Tibial nerve (tissue), 4 donors: ENCODE measurements around the gene SAXO2. TPM values are rescaled to one million over a fixed set of nuclear protein-coding genes. Genes with fewer than 3 reads are reported as not detected.
"Not testable (repeated sequence)": the region's sequence is repeated elsewhere in the genome, so short reads cannot be mapped to it uniquely, and the experiment has no call there.

Source experiments
- DNase-seq, 2 donors: peaks; one replicate each; pipeline ENCODE4 v3.0.0-alpha.2; 2019; ENCODE audit warnings: low spot score in 2 of 2
- H3K27ac ChIP-seq, 4 donors: fragments of 200-600 bp; sonication (generic) in 3 of 4; one replicate each; pipeline ENCODE4 v1.5.1; 2017 to 2019; ENCODE audit warnings: mild to moderate bottlenecking in 1 of 4
- H3K27me3 ChIP-seq, 2 donors: fragments of 200-600 bp; sonication (generic) in 1 of 2; one replicate each; pipeline versions ENCODE4 v1.5.1 to v1.6.0; 2017 to 2019
- H3K36me3 ChIP-seq, 3 donors: fragments of 200-600 bp; sonication (generic); one replicate each; pipeline ENCODE4 v1.5.1; 2018 to 2019
- H3K4me1 ChIP-seq, 4 donors: fragments of 200-600 bp; sonication (generic) in 3 of 4; one replicate each; pipeline ENCODE4 v1.5.1; 2017 to 2019
- H3K4me3 ChIP-seq, 4 donors: fragments of 200-600 bp; sonication (generic) in 3 of 4; one replicate each; pipeline ENCODE4 v1.5.1; 2017 to 2019; ENCODE audit warnings: mild to moderate bottlenecking in 1 of 4, moderate library complexity in 1 of 4
- H3K9me3 ChIP-seq, 4 donors: fragments of 200-600 bp; sonication (generic) in 3 of 4; one replicate each; pipeline ENCODE4 v1.5.1; 2017 to 2019
- EP300 ChIP-seq, 2 donors: sonication (generic); formaldehyde crosslinking; IDR thresholded peaks; one replicate each; pipeline ENCODE4 v1.6.1; 2017; ENCODE audit warnings: antibody characterized with exemption in 2 of 2, mild to moderate bottlenecking in 1 of 2
- POLR2A ChIP-seq, 2 donors: fragments of 450-650 bp; IDR thresholded peaks; one replicate each; pipeline ENCODE4 v1.6.1; 2017; ENCODE audit warnings: antibody characterized with exemption in 2 of 2, mild to moderate bottlenecking in 2 of 2, moderate library complexity in 2 of 2
- WGBS, 2 donors: methylation state at CpG; one replicate each; pipeline ENCODE4 v1.1.5; 2018; 5-methylcytosine and 5-hydroxymethylcytosine counted together
- total RNA-seq, 4 donors: library from RNA; depleted of rRNA; stranded (reverse); fragments of >200 nt; gene quantifications; one replicate each; pipeline ENCODE4 v1.1.0, GENCODE V29; 2016
- TF ChIP-seq, protein P1 (sequence below), 5 experiments: fragments of 200-600 bp in 3 of 5; fragments of 450-650 bp in 2 of 5; sonication (generic) in 3 of 5; IDR thresholded peaks; one replicate each; pipeline ENCODE4 v1.5.1; 2016 to 2019; ENCODE audit warnings: antibody characterized with exemption in 5 of 5, mild to moderate bottlenecking in 3 of 5, moderate library complexity in 2 of 5

SAXO2 gene
- total RNA-seq, 4 donors from 2014 or later: 0.78 to 2.6 (median 1.5) TPM; not detected in 1

DNA sequence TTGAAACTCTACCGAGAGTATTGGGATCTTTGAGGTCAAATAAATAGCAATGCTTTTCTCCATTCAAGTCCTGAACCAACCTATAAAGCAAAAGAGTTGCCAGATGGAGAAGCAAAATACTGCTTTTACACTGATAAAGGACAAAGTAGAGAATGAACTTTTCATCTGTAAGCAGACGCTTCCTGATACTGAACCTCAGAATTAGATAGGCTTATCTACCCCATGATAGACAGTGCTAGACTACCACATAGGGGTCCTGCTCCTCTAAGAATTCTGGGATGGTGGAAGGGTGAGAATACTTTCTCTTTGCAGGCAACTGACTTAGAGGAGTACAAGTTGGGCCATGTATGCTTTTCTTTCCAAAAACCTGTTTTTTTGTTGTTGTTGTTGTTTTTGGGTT lies 9.5 kb downstream of the SAXO2 start:
- peaks cover 0 to 16% (median 0%) of the 10 kb centered on the region in 4 donors for H3K9me3 ChIP-seq
- WGBS, 2 donors: 66 to 71% methylated on average over 2 of the region's 2 CpGs
- no peaks in the 10 kb centered on the region for H3K4me1 ChIP-seq
- no peak overlapping the region for H3K4me3 ChIP-seq
- H3K27ac ChIP-seq: no peak overlapping the region
- H3K36me3 ChIP-seq: peaks cover 0 to 5% (median 0%) of the 10 kb centered on the region in 3 donors
- no peak for TF ChIP-seq POLR2A (IDR thresholded peaks at IDR 0.05)
- no peak for TF ChIP-seq EP300 (IDR thresholded peaks at IDR 0.05)
- TF ChIP-seq, protein P1, sequence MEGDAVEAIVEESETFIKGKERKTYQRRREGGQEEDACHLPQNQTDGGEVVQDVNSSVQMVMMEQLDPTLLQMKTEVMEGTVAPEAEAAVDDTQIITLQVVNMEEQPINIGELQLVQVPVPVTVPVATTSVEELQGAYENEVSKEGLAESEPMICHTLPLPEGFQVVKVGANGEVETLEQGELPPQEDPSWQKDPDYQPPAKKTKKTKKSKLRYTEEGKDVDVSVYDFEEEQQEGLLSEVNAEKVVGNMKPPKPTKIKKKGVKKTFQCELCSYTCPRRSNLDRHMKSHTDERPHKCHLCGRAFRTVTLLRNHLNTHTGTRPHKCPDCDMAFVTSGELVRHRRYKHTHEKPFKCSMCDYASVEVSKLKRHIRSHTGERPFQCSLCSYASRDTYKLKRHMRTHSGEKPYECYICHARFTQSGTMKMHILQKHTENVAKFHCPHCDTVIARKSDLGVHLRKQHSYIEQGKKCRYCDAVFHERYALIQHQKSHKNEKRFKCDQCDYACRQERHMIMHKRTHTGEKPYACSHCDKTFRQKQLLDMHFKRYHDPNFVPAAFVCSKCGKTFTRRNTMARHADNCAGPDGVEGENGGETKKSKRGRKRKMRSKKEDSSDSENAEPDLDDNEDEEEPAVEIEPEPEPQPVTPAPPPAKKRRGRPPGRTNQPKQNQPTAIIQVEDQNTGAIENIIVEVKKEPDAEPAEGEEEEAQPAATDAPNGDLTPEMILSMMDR (IDR thresholded peaks at IDR 0.05): no peak
- no peaks in the 10 kb centered on the region for H3K27me3 ChIP-seq
- no peak for DNase-seq

DNA sequence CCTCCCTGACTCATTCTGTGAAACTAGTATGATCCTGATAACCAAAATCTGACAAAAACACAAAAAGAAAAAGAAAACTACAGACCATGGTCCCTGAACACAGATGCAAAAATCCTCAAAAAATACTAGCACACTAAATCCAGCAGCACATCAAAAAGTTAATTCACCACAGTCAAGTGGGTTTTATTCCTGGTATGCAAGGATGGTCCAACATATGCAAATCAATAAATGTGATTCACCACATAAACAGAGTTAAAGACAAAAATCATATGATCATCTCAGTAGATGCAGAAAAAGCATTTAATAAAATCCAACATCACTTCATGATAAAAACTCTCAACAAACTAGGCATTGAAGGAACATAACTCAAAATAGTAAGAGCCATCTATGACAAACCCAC lies 12.8 kb downstream of the SAXO2 start:
- Histone ChIP-seq H3K27me3 (no peaks in the 10 kb centered on the region), H3K27ac (no peak overlapping the region), H3K4me1 (no peaks in the 10 kb centered on the region), H3K4me3 (no peak overlapping the region), H3K36me3 (peaks cover 0 to 5% (median 0%) of the 10 kb centered on the region in 3 donors), H3K9me3 (peaks cover 0 to 27% (median 0%) of the 10 kb centered on the region in 4 donors)
- DNase-seq: no peak
- TF ChIP-seq POLR2A (IDR thresholded peaks at IDR 0.05) (no peak), EP300 (IDR thresholded peaks at IDR 0.05) (no peak)
- TF ChIP-seq, protein P1 (IDR thresholded peaks at IDR 0.05): no peak

DNA sequence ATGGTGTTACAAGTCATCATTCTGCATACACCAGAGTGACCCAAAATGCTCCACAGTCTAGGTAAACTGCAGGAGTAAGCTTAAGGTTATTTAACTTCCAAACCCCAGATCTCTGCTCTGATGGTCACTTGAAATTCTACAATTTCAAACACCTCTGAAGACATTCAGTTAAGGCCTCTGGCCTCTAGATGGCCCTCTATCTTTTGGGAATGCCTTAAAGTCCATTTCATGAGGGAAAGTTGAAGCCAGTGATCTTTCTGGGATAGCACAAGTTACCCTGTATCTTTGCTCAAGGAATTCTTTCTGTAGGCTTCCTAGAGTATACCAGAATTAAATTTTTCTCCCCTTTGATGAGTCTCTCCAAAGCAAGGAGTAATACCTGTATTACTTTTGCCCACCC lies 18.7 kb downstream of the SAXO2 start:
- not testable (repeated sequence) for H3K27ac ChIP-seq, H3K4me1 ChIP-seq, H3K4me3 ChIP-seq, H3K27me3 ChIP-seq, H3K36me3 ChIP-seq, DNase-seq
- H3K9me3 ChIP-seq: peaks cover 0 to 20% (median 0%) of the 10 kb centered on the region in 4 donors

- not testable (repeated sequence) for H3K27ac ChIP-seq, H3K27me3 ChIP-seq, H3K9me3 ChIP-seq, H3K4me1 ChIP-seq, H3K4me3 ChIP-seq, H3K36me3 ChIP-seq, DNase-seq
- WGBS, 2 donors: 75 to 88% methylated on average over 4 of the region's 4 CpGs
These were observed 19.8 kb downstream of the SAXO2 start for GRCh38 chr15:82282386-82282785.

- H3K4me1 ChIP-seq, H3K9me3 ChIP-seq, H3K4me3 ChIP-seq, H3K27ac ChIP-seq, H3K36me3 ChIP-seq, DNase-seq, H3K27me3 ChIP-seq: not testable (repeated sequence)
- WGBS, 2 donors: 76 to 85% methylated on average over 2 of the region's 2 CpGs
These were observed 21.8 kb downstream of the SAXO2 start for GRCh38 chr15:82284381-82284780.

DNA sequence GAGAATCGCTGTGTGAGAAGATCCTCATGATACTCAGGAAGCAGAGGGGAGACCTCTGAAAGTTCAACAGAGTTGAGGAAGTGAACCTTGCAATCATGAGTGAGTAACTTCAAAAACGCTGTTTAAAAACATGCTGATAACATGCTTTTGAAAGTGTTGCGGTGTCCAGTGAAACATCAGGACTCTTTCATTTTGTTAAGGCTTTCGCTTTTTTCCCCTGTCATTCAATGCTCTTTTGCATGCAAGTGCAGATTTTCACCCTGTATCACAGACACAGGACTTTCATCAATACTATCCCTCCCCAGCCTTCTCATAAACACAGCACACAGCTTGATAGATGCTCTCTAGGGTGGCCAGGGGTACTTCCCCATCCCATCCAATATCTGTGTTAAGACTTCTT lies 23.9 kb downstream of the SAXO2 start:
- H3K27me3 ChIP-seq, H3K4me1 ChIP-seq, DNase-seq, H3K36me3 ChIP-seq, H3K9me3 ChIP-seq, H3K27ac ChIP-seq, H3K4me3 ChIP-seq: not testable (repeated sequence)
- WGBS, 2 donors: 76 to 87% methylated on average over 4 of the region's 4 CpGs

DNA sequence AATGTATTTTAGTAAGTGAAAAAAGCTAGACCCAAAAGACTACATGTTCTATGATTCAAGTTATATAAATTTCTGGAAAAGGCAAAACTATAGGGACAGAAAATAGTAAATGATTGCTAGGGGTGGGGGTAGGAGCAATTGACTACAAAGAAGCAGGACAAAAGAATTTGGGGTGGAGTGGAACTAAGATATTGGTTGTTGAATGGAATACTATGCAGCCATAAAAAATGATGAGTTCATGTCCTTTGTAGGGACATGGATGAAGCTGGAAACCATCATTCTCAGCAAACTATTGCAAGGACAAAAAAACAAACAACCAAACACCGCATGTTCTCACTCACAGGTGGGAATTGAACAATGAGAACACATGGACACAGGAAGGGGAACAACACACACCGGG lies 25.6 kb downstream of the SAXO2 start:
- not testable (repeated sequence) for H3K36me3 ChIP-seq, H3K27ac ChIP-seq, DNase-seq, H3K4me3 ChIP-seq, H3K9me3 ChIP-seq, H3K4me1 ChIP-seq, H3K27me3 ChIP-seq
- WGBS, 2 donors: 81 to 93% methylated on average over 2 of the region's 2 CpGs

DNA sequence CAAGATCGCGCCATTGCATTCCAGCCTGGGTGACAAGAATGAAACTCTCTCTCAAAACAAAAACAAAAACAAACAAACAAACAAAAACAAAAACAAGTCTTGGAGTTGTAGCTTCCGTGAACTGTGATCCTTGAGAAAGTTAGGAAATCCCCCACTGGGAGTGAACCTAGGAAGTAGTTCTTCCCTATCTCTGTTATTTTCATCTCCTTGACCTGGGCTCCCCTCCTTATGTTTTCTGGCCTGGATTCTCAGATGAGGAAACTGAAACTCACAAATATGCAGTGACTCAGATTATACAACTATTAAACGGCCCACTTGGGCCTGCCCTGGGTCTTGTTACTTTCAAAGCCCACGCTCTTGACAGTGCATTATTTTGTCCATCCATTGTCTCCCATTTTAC lies 29.7 kb downstream of the SAXO2 start:
- Histone ChIP-seq H3K4me3 (no peak overlapping the region), H3K4me1 (no peaks in the 10 kb centered on the region), H3K27me3 (no peaks in the 10 kb centered on the region), H3K36me3 (no peaks in the 10 kb centered on the region), H3K9me3 (no peaks in the 10 kb centered on the region), H3K27ac (no peak overlapping the region)
- DNase-seq: no peak
- 84 to 85% methylated on average over 5 of the region's 5 CpGs for WGBS, 2 donors
- TF ChIP-seq, protein P1 (IDR thresholded peaks at IDR 0.05): no peak
- TF ChIP-seq POLR2A (IDR thresholded peaks at IDR 0.05) (no peak), EP300 (IDR thresholded peaks at IDR 0.05) (no peak)
